IMR-90 (cell line): ENCODE data around the gene USP31. TPM values are rescaled to one million over a fixed set of nuclear protein-coding genes. Genes with fewer than 3 reads are reported as not detected.

Source experiments
- ATAC-seq: fragments of 200-7000 bp; cut with Tn5 transposase; 2 replicates; pipeline ENCODE4 v1.9.1; 2020; ENCODE audit warnings: low read depth, mild to moderate bottlenecking, moderate library complexity
- BruUV-seq: library from RNA; stranded (reverse); fragments of 400-500 nt; replicated peaks from 2 replicates; lab custom pipeline; 2021; lab: Mats Ljungman, UMichigan
- CTCF ChIA-PET: fragments of 300-600 bp; formaldehyde crosslinking; extraction: SDS; loops from one replicate; lab custom pipeline; 2021; ENCODE audit warnings: antibody characterized with exemption; lab: Yijun Ruan, JAX
- POLR2A ChIA-PET: fragments of 300-600 bp; sonication (Branson Sonifier 250); formaldehyde crosslinking; loops from one replicate; lab custom pipeline; 2022; ENCODE audit warnings: antibody characterized with exemption; ENCODE audit not compliant: unreplicated experiment; lab: Charles Lee
- DNase-seq: peaks from one replicate; pipeline ENCODE4 v3.0.0; 2013
- H2AFZ ChIP-seq: replicated peaks from 2 replicates; pipeline ENCODE3; 2013; ENCODE audit warnings: low read length, mild to moderate bottlenecking; ENCODE audit not compliant: poor library complexity
- H2AK5ac ChIP-seq: 2 replicates; pipeline ENCODE4 v1.6.1; 2013; ENCODE audit warnings: low read depth, low read length, inconsistent platforms
- H2AK9ac ChIP-seq: replicated peaks from 2 replicates; pipeline ENCODE3; 2013; ENCODE audit warnings: mild to moderate bottlenecking, low read depth, low read length, moderate library complexity; ENCODE audit not compliant: poor library complexity
- H2BK120ac ChIP-seq: 2 replicates; pipeline ENCODE4 v1.6.1; 2013; ENCODE audit warnings: low read depth, low read length, inconsistent platforms
- H2BK15ac ChIP-seq: 3 replicates; pipeline ENCODE4 v1.6.1; 2013; ENCODE audit warnings: low read depth, low read length, inconsistent platforms
- H2BK20ac ChIP-seq: 2 replicates; pipeline ENCODE4 v1.6.1; 2013; ENCODE audit warnings: low read depth, mild to moderate bottlenecking, inconsistent platforms, low read length, moderate library complexity
- H2BK5ac ChIP-seq: 2 replicates; pipeline ENCODE4 v1.6.1; 2013; ENCODE audit warnings: mild to moderate bottlenecking, low read depth, low read length, inconsistent platforms; ENCODE audit not compliant: poor library complexity, severe bottlenecking
- H3K14ac ChIP-seq: replicated peaks from 2 replicates; pipeline ENCODE4 v1.6.1; 2013; ENCODE audit warnings: low read depth, low read length, inconsistent platforms
- H3K18ac ChIP-seq: 2 replicates; pipeline ENCODE4 v1.6.1; 2013; ENCODE audit warnings: low read depth, low read length, control low read depth
- H3K23ac ChIP-seq: 2 replicates; pipeline ENCODE4 v1.6.1; 2013; ENCODE audit warnings: low read depth, low read length, inconsistent platforms
- H3K27ac ChIP-seq: 2 replicates; pipeline ENCODE4 v1.5.1; 2013; ENCODE audit warnings: mild to moderate bottlenecking, control low read depth, low read length; ENCODE audit not compliant: insufficient read depth
- H3K27me3 ChIP-seq: 2 replicates; pipeline ENCODE4 v1.6.1; 2013; ENCODE audit warnings: low read length; ENCODE audit not compliant: control insufficient read depth, insufficient read depth
- H3K36me3 ChIP-seq: 2 replicates; pipeline ENCODE4 v1.6.1; 2013; ENCODE audit warnings: low read length, mixed read lengths; ENCODE audit not compliant: control insufficient read depth, insufficient read depth
- H3K4ac ChIP-seq: 2 replicates; pipeline ENCODE4 v1.6.1; 2013; ENCODE audit warnings: low read depth, low read length, inconsistent platforms
- H3K4me1 ChIP-seq: 2 replicates; pipeline ENCODE4 v1.6.1; 2013; ENCODE audit warnings: low read length, mixed read lengths; ENCODE audit not compliant: control insufficient read depth, insufficient read depth
- H3K4me2 ChIP-seq: 2 replicates; pipeline ENCODE4 v1.6.1; 2013; ENCODE audit warnings: low read depth, mild to moderate bottlenecking, control low read depth, low read length, moderate library complexity
- H3K4me3 ChIP-seq: 2 replicates; pipeline ENCODE4 v1.5.1; 2013; ENCODE audit warnings: low read depth, mild to moderate bottlenecking, control low read depth, low read length, moderate library complexity; ENCODE audit not compliant: insufficient read depth
- H3K56ac ChIP-seq: 2 replicates; pipeline ENCODE4 v1.6.1; 2013; ENCODE audit warnings: low read length, inconsistent platforms; ENCODE audit not compliant: insufficient read depth; ENCODE audit errors: extremely low read depth
- H3K79me1 ChIP-seq, 2 experiments: 2 replicates each; pipeline ENCODE4 v1.6.1; 2013; ENCODE audit warnings: low read length in 2 of 2, inconsistent platforms in 1 of 2, low read depth in 1 of 2
- H3K9ac ChIP-seq: 2 replicates; pipeline ENCODE4 v1.6.1; 2013; ENCODE audit warnings: low read depth, low read length, control low read depth
- H3K9me1 ChIP-seq: 2 replicates; pipeline ENCODE4 v1.6.1; 2013; ENCODE audit warnings: low read length, inconsistent platforms; ENCODE audit not compliant: insufficient read depth
- H3K9me3 ChIP-seq: 2 replicates; pipeline ENCODE4 v1.6.1; 2013; ENCODE audit warnings: low read length; ENCODE audit not compliant: control insufficient read depth, insufficient read depth
- H4K20me1 ChIP-seq: 2 replicates; pipeline ENCODE4 v1.6.1; 2013; ENCODE audit warnings: low read length, inconsistent platforms; ENCODE audit not compliant: insufficient read depth
- H4K5ac ChIP-seq: 2 replicates; pipeline ENCODE4 v1.6.1; 2013; ENCODE audit warnings: mild to moderate bottlenecking, low read depth, low read length, control low read depth
- H4K8ac ChIP-seq, 2 experiments: 2 replicates each; pipeline ENCODE4 v1.6.1; 2013; ENCODE audit warnings: low read depth in 2 of 2, low read length in 2 of 2, control low read depth in 1 of 2, inconsistent platforms in 1 of 2
- H4K91ac ChIP-seq: 2 replicates; pipeline ENCODE4 v1.6.1; 2013; ENCODE audit warnings: low read depth, low read length, inconsistent platforms; ENCODE audit not compliant: insufficient read depth
- BHLHE40 ChIP-seq: fragments of 150-350 bp; IDR thresholded peaks from 2 replicates; pipeline ENCODE4 v1.6.1; 2016; ENCODE audit warnings: mild to moderate bottlenecking, low read depth, low read length
- CEBPB ChIP-seq: IDR thresholded peaks from 2 replicates; pipeline ENCODE4 v1.6.1; 2012; ENCODE audit warnings: low read depth, low read length, improper control_type of control experiment
- CTCF ChIP-seq: conservative IDR thresholded peaks from 2 replicates; pipeline ENCODE4 v1.5.1; 2012; ENCODE audit warnings: mild to moderate bottlenecking, low read depth, low read length, improper control_type of control experiment
- ELK1 ChIP-seq: fragments of 150-350 bp; IDR thresholded peaks from 2 replicates; pipeline ENCODE4 v1.6.1; 2016; ENCODE audit warnings: low read depth, mild to moderate bottlenecking, low read length, moderate library complexity, borderline replicate concordance
- FOS ChIP-seq: fragments of 150-350 bp; IDR thresholded peaks from 2 replicates; pipeline ENCODE4 v1.6.1; 2016; ENCODE audit warnings: low read depth, low read length
- MAFK ChIP-seq: IDR thresholded peaks from 2 replicates; pipeline ENCODE4 v1.6.1; 2012; ENCODE audit warnings: low read depth, low read length, improper control_type of control experiment
- MAZ ChIP-seq: IDR thresholded peaks from 2 replicates; pipeline ENCODE4 v1.6.1; 2012; ENCODE audit warnings: low read depth, mild to moderate bottlenecking, low read length, improper control_type of control experiment, moderate library complexity, borderline replicate concordance
- MXI1 ChIP-seq: IDR thresholded peaks from 2 replicates; pipeline ENCODE4 v1.6.1; 2012; ENCODE audit warnings: low read depth, mild to moderate bottlenecking, low read length, moderate library complexity, borderline replicate concordance
- POLR2A ChIP-seq: IDR thresholded peaks from 2 replicates; pipeline ENCODE4 v1.6.1; 2012; ENCODE audit warnings: mild to moderate bottlenecking, low read depth, low read length
- RFX5 ChIP-seq: IDR thresholded peaks from 2 replicates; pipeline ENCODE4 v1.8.0; 2012; ENCODE audit warnings: low read depth, mild to moderate bottlenecking, low read length, moderate library complexity
- USF2 ChIP-seq: fragments of 150-350 bp; IDR thresholded peaks from 2 replicates; pipeline ENCODE4 v1.6.1; 2017; ENCODE audit warnings: mild to moderate bottlenecking, antibody characterized with exemption, low read length, low read depth
- WGBS, 2 experiments: methylation state at CpG; one replicate each; pipeline versions ENCODE4 v1.1.5 to v1.1.7; 2013; ENCODE audit warnings: missing lambda C conversion rate in 2 of 2; ENCODE audit not compliant: insufficient read length in 1 of 2; ENCODE audit errors: extremely low coverage in 2 of 2; 5-methylcytosine and 5-hydroxymethylcytosine counted together
- dilution Hi-C: fragments of 300-500 bp; cut with HindIII; formaldehyde crosslinking; loops from one replicate; pipeline ENCODE4 v1.14.3; 2018; ENCODE audit warnings: low sequenced_read_pairs; ENCODE audit not compliant: unreplicated experiment
- in situ Hi-C: fragments of 300-500 bp; cut with MboI; formaldehyde crosslinking; loops from 3 replicates; pipeline ENCODE4 v1.14.3; 2019; ENCODE audit warnings: low sequenced_read_pairs, inconsistent platforms, mixed read lengths
- intact Hi-C: fragments of 100-400 bp; cut with micrococcal nuclease; formaldehyde crosslinking; loops from 2 replicates; pipeline ENCODE4 v1.10.0; 2022
- polyA plus RNA-seq, 3 experiments: library from polyadenylated mRNA; depleted of rRNA; stranded (reverse); fragments of >200 nt; gene quantifications; 2 replicates each; pipeline ENCODE4 v1.2.3, GENCODE V29; 2012; ENCODE audit warnings: low replicate concordance in 1 of 3
- total RNA-seq: library from RNA; depleted of rRNA; stranded (reverse); fragments of >200 nt; gene quantifications from 2 replicates; pipeline ENCODE4 v1.2.3, GENCODE V29; 2012

The USP31 gene
- total and polyA plus RNA-seq, 2 of the 4 experiments (the other 2 are of a cell fraction): 2.9 to 3.4 TPM

GRCh38 chr16:23045025-23045424, 104.2 kb downstream of the USP31 start:
- Histone ChIP-seq H4K20me1 (no peaks in the 10 kb centered on the region), H3K56ac (no peak overlapping the region), H3K27ac (no peak overlapping the region), H3K79me1 (no peaks in the 10 kb centered on the region), H2BK120ac (no peak overlapping the region), H3K23ac (no peak overlapping the region), H2BK5ac (no peak overlapping the region), H2BK20ac (no peak overlapping the region), H3K4me2 (no peak overlapping the region), H4K5ac (no peak overlapping the region), H2AFZ (no peak overlapping the region), H4K91ac (no peak overlapping the region), H2AK9ac (no peak overlapping the region), H3K14ac (no peak overlapping the region), H3K4ac (no peak overlapping the region), H2AK5ac (no peak overlapping the region), H3K36me3 (no peaks in the 10 kb centered on the region), H2BK15ac (no peak overlapping the region), H3K9me3 (no peaks in the 10 kb centered on the region), H3K18ac (no peak overlapping the region), H4K8ac (no peak overlapping the region), H3K4me3 (no peak overlapping the region), H3K27me3 (peaks cover 2% of the 10 kb centered on the region; the same call in 1 of the 2 replicates), H3K9ac (no peak overlapping the region), H3K9me1 (no peaks in the 10 kb centered on the region), H3K4me1 (no peaks in the 10 kb centered on the region)
- BruUV-seq: no TSS peak
- no peak for DNase-seq
- no CpG with 5 or more reads among the region's 1 CpG for WGBS, 2 experiments
- ATAC-seq: no peak
- in situ Hi-C loops: no loop called here
- dilution Hi-C loops: no loop called here
- ChIA-PET CTCF (interaction anchor here (0.6 kb wide), 1 partner anchor 28 kb away, joined by 3 read pairs; no protein-coding TSS in a partner anchor), POLR2A (no interaction called here)
- intact Hi-C loops: no loop called here
- TF ChIP-seq MXI1 (no peak), BHLHE40 (no peak), ELK1 (no peak), CEBPB (no peak), MAFK (no peak), FOS (no peak), POLR2A (no peak), USF2 (no peak), RFX5 (no peak), CTCF (no peak), MAZ (no peak)
